GM18499 (cell line): ENCODE results near the gene LRIG1.

Source experiments
- ATAC-seq: cut with Tn5 transposase; IDR thresholded peaks from one replicate; pipeline ENCODE4 v1.9.1; 2021; ENCODE audit warnings: moderate number of reproducible peaks; ENCODE audit not compliant: insufficient read depth, unreplicated experiment

Gene LRIG1

GRCh38 chr3:66394019-66394752 lies 106.6 kb downstream of the LRIG1 start:
- peak; percentile 89 for ATAC-seq

GRCh38 chr3:66393333-66394005 lies 107.4 kb downstream of the LRIG1 start:
- ATAC-seq: no peak

- no peak for ATAC-seq
These were observed 107.9 kb downstream of the LRIG1 start for GRCh38 chr3:66392966-66393332.

GRCh38 chr3:66392512-66392911 lies 108.3 kb downstream of the LRIG1 start:
- no peak for ATAC-seq

- peak; percentile 30 for ATAC-seq
These were observed 110.8 kb downstream of the LRIG1 start for GRCh38 chr3:66390013-66390412.

GRCh38 chr3:66386925-66387650 lies 113.7 kb downstream of the LRIG1 start:
- peak; percentile 27 for ATAC-seq

- ATAC-seq: peak; percentile 67
These were observed 114.6 kb downstream of the LRIG1 start for GRCh38 chr3:66386011-66386924.

GRCh38 chr3:66385066-66385465 lies 115.8 kb downstream of the LRIG1 start:
- ATAC-seq: no peak

- no peak for ATAC-seq
These were observed 116.7 kb downstream of the LRIG1 start for GRCh38 chr3:66383998-66384745.

- ATAC-seq: no peak
These were observed 117.8 kb downstream of the LRIG1 start for GRCh38 chr3:66383023-66383422.

- no peak for ATAC-seq
These were observed 118.7 kb downstream of the LRIG1 start for GRCh38 chr3:66382142-66382541.

- ATAC-seq: no peak
These were observed 119.2 kb downstream of the LRIG1 start for GRCh38 chr3:66381626-66382025.

GRCh38 chr3:66380200-66380932 lies 120.5 kb downstream of the LRIG1 start:
- ATAC-seq: no peak

- no peak for ATAC-seq
These were observed 121.3 kb downstream of the LRIG1 start for GRCh38 chr3:66379565-66379964.

GRCh38 chr3:66378256-66378655 lies 122.6 kb downstream of the LRIG1 start:
- ATAC-seq: no peak

GRCh38 chr3:66377800-66378199 lies 123.0 kb downstream of the LRIG1 start:
- ATAC-seq: no peak

- ATAC-seq: no peak
These were observed 124.3 kb downstream of the LRIG1 start for GRCh38 chr3:66376568-66376967.

- ATAC-seq: no peak
These were observed 128.0 kb downstream of the LRIG1 start for GRCh38 chr3:66372681-66373350.
